RWPE2 (cell line): ENCODE results near the gene FAM156A.

Experiments
- ATAC-seq: fragments of 200-7000 bp; cut with Tn5 transposase; 3 replicates; pipeline ENCODE4 v1.9.1; 2021; ENCODE audit warnings: low read depth
- DNase-seq: peaks from one replicate; pipeline ENCODE4 v3.0.0-alpha.2; 2020; ENCODE audit warnings: low spot score
- H3K27ac ChIP-seq: fragments of 450-650 bp; 2 replicates; pipeline ENCODE4 v1.5.1; 2017; ENCODE audit warnings: mild to moderate bottlenecking; ENCODE audit not compliant: poor library complexity, severe bottlenecking
- H3K27me3 ChIP-seq: fragments of 250-450 bp; sonication (Bioruptor Pico); 2 replicates; pipeline ENCODE4 v1.5.1; 2021; ENCODE audit warnings: mild to moderate bottlenecking, moderate library complexity; ENCODE audit not compliant: insufficient read depth, poor library complexity, severe bottlenecking
- H3K36me3 ChIP-seq: fragments of 250-450 bp; sonication (Bioruptor Pico); 2 replicates; pipeline ENCODE4 v1.5.1; 2020; ENCODE audit warnings: low read depth, mild to moderate bottlenecking, moderate library complexity
- H3K4me1 ChIP-seq: fragments of 250-450 bp; sonication (Bioruptor Pico); 2 replicates; pipeline ENCODE4 v1.5.1; 2021; ENCODE audit warnings: mild to moderate bottlenecking, moderate library complexity; ENCODE audit not compliant: insufficient read depth, poor library complexity, severe bottlenecking
- H3K4me3 ChIP-seq: fragments of 250-450 bp; sonication (Bioruptor Pico); 2 replicates; pipeline ENCODE4 v1.5.1; 2021; ENCODE audit warnings: mild to moderate bottlenecking, moderate library complexity; ENCODE audit not compliant: severe bottlenecking
- H3K9me3 ChIP-seq: fragments of 250-450 bp; sonication (Bioruptor Pico); 2 replicates; pipeline ENCODE4 v1.5.1; 2021; ENCODE audit warnings: mild to moderate bottlenecking, moderate library complexity; ENCODE audit not compliant: severe bottlenecking
- CTCF ChIP-seq: fragments of 450-650 bp; IDR thresholded peaks from one replicate; pipeline ENCODE4 v1.5.1; 2017; ENCODE audit warnings: mild to moderate bottlenecking, moderate library complexity; ENCODE audit not compliant: poor library complexity, severe bottlenecking

FAM156A gene

DNA sequence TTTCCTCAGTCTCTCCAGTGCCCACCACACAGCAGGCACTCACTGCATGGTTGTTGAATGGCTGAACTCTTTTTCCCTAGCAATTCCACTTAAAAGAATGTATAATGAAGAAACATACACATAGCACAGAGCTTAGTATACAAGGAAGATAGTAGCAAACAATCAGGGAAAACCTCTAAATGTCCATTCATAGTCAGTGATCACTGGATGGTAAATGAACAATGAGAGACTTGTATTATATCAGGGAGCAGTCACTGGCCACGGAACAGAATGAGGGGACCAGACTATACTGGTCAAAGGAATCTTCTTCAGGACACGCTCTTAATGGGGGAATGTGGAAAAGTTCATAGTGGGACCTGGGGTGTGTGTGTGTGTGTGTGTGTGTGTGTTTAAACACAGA, 43.6 kb upstream of the FAM156A start:
- TF ChIP-seq CTCF = no peak

DNA sequence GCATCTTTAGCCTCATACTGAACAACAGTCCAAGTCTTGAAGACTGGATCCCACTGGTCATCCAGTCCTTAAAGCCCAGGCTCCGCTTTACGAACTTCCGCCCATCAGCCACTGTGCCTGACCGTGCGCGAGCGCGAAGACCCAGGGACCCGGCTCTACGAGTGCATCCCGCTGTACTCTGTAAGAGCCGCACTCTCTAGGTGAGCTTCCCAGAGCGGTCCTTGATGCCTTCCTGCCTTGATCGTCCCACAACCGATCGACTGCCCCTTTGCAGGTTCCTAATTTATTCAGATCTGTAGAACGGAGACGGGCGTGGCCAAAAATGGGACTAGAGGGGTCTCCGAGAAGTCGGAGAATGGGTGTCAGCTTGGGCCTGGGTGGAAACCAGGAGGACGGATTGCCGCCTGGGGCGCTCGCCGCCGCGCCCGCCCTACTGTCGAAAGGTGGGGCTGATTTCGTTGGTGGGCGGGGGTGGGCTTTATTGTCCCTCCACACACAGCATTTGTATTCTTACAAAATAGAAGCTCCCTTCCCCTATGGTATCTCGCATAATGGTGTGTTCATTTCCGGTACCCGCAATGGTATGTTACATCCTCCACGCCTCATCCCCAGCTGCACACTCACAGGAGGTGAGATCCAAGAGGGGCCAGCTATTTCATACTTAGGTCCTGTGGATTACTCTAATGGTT, 42.3 kb upstream of the FAM156A start:
- H3K4me1 ChIP-seq = no peaks in the 10 kb centered on the region
- no peak overlapping the region for H3K27ac ChIP-seq
- ATAC-seq (no peak), DNase-seq (no peak)
- TF ChIP-seq CTCF = no peak
- no peaks in the 10 kb centered on the region for H3K27me3 ChIP-seq
- no peaks in the 10 kb centered on the region for H3K9me3 ChIP-seq
- no peak overlapping the region for H3K4me3 ChIP-seq
- no peaks in the 10 kb centered on the region for H3K36me3 ChIP-seq

More for the DNA sequence above, 43.6 kb upstream of the FAM156A start:
- DNase-seq = no peak
- Histone ChIP-seq H3K9me3 (no peaks in the 10 kb centered on the region), H3K36me3 (no peaks in the 10 kb centered on the region), H3K27me3 (no peaks in the 10 kb centered on the region), H3K27ac (no peak overlapping the region), H3K4me3 (no peak overlapping the region), H3K4me1 (no peaks in the 10 kb centered on the region)
- ATAC-seq = no peak

DNA sequence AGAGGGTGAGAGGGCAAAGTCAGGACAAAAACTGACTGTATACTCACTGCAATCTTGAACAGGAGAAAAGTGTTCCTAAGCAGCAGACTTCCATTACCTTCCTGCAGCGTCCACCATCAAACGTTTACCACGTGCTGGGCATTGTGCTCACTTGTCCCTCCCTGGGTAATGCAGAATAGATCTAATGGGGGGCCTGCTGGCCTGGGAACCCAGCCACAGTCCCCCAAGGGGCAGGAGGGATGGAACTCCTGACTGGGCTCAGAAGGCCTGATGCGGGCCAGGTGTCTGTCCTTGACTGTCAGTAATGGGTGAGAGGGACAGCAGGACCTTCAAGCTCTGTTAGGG, 37.6 kb upstream of the FAM156A start:
- H3K4me1 ChIP-seq = no peaks in the 10 kb centered on the region
- H3K4me3 ChIP-seq = peak overlapping the region; percentile 63
- DNase-seq (no peak), ATAC-seq (no peak)
- peak overlapping the region; percentile 34 for H3K27ac ChIP-seq
- no peaks in the 10 kb centered on the region for H3K9me3 ChIP-seq
- no peaks in the 10 kb centered on the region for H3K27me3 ChIP-seq
- TF ChIP-seq CTCF = peak; percentile 24
- H3K36me3 ChIP-seq = no peaks in the 10 kb centered on the region

GRCh38 chrX:52995135-52995986, 37.0 kb upstream of the FAM156A start:
- peak; percentile 98 for ATAC-seq
- peak; percentile 91 for DNase-seq
- no peaks in the 10 kb centered on the region for H3K27me3 ChIP-seq
- peak overlapping the region; percentile 34 for H3K27ac ChIP-seq
- peak overlapping the region; percentile 63 for H3K4me3 ChIP-seq
- no peaks in the 10 kb centered on the region for H3K36me3 ChIP-seq
- no peaks in the 10 kb centered on the region for H3K9me3 ChIP-seq
- TF ChIP-seq CTCF = peak; percentile 54
- no peaks in the 10 kb centered on the region for H3K4me1 ChIP-seq

GRCh38 chrX:52990848-52991247, 32.5 kb upstream of the FAM156A start:
- Histone ChIP-seq H3K27ac (no peak overlapping the region), H3K4me3 (no peak overlapping the region), H3K9me3 (no peaks in the 10 kb centered on the region), H3K27me3 (no peaks in the 10 kb centered on the region), H3K36me3 (no peaks in the 10 kb centered on the region), H3K4me1 (no peaks in the 10 kb centered on the region)
- no peak for TF ChIP-seq CTCF
- no peak for DNase-seq
- no peak for ATAC-seq
